ENCODE results near the gene CDH16.

GRCh38 chr16:66878067-66878466, 40.6 kb downstream of the CDH16 start:
- TF ChIP-seq CTCF (IDR thresholded peaks at IDR 0.05; ENCODE audit: poor library complexity): no peak
- no peak for TF ChIP-seq EZH2 (IDR thresholded peaks at IDR 0.05; ENCODE audit: borderline replicate concordance)
- TF ChIP-seq EZH2phosphoT487 (IDR thresholded peaks at IDR 0.05; ENCODE audit: low read depth, severe bottlenecking, unreplicated experiment): no peak

Data from hepatocyte (in vitro differentiated cells).